ENCODE results near the gene DDX1. TPM values are rescaled to one million over a fixed set of nuclear protein-coding genes. Genes with fewer than 3 reads are reported as not detected.

DDX1 gene
- total and polyA plus RNA-seq, 9 of the 15 experiments (the other 6 are each of a cell fraction or from before 2014, with no cell fraction given) = 116 to 277 (median 232) TPM

- TF ChIP-seq RBM17 (IDR thresholded peaks at IDR 0.05; ENCODE audit: borderline replicate concordance, low read depth, low read length) (no peak), HMGN3 (IDR thresholded peaks at IDR 0.05; ENCODE audit: borderline replicate concordance, extremely low read depth, insufficient read length, low read depth, low read length) (no peak), USF1 (CRISPR knock-in tag; IDR thresholded peaks at IDR 0.05) (no peak), NR4A1 (CRISPR knock-in tag; IDR thresholded peaks at IDR 0.05) (no peak), NR4A1 (tag; IDR thresholded peaks at IDR 0.05) (0 out of 2 replicates have a peak, but pooled peaks have one; percentile 55), HLTF (IDR thresholded peaks at IDR 0.05) (no peak), CREB1 (IDR thresholded peaks at IDR 0.05) (no peak), CREB1 (CRISPR knock-in tag; IDR thresholded peaks at IDR 0.05) (no peak), ZBTB33 (CRISPR knock-in tag; IDR thresholded peaks at IDR 0.05) (no peak), ZNF184 (CRISPR knock-in tag; IDR thresholded peaks at IDR 0.05) (no peak), NRF1 (conservative IDR thresholded peaks at IDR 0.05 in 1 of 2, IDR thresholded peaks at IDR 0.05 in 1 of 2) (no peak), KAT7 (CRISPR knock-in tag; IDR thresholded peaks at IDR 0.05; ENCODE audit: borderline replicate concordance) (peak; percentile 40; the same call in 1 of the 2 replicates), NR1H2 (CRISPR knock-in tag; IDR thresholded peaks at IDR 0.05) (no peak), CGGBP1 (CRISPR knock-in tag; IDR thresholded peaks at IDR 0.05) (no peak), ZNF518B (CRISPR knock-in tag; IDR thresholded peaks at IDR 0.05) (no peak), HBP1 (CRISPR knock-in tag; IDR thresholded peaks at IDR 0.05) (no peak), ZNF511 (CRISPR knock-in tag; IDR thresholded peaks at IDR 0.05) (no peak), TARDBP (IDR thresholded peaks at IDR 0.05) (no peak), TCF3 (CRISPR knock-in tag; IDR thresholded peaks at IDR 0.05) (peak; percentile 84), BHLHE40 (IDR thresholded peaks at IDR 0.05; ENCODE audit: low read length) (peak; percentile 94), ZNF232 (CRISPR knock-in tag; IDR thresholded peaks at IDR 0.05) (no peak), NR2F6 (CRISPR knock-in tag; IDR thresholded peaks at IDR 0.05) (no peak)
Observed at GRCh38 chr2:15557887-15558311, 33.8 kb upstream of the DDX1 start (continued).

Measured in K562 (cell line).